Skin epidermis (tissue), 12 donors: ENCODE results near the gene RPLP1.

ENCODE experiments used
- H3K27ac ChIP-seq, 21 experiments: fragments of 200-600 bp; sonication (generic) in 11 of 21; one replicate each; pipeline ENCODE4 v1.5.0; 2020; ENCODE audit warnings: mild to moderate bottlenecking in 3 of 21, inconsistent platforms in 2 of 21, moderate library complexity in 2 of 21
- H3K4me3 ChIP-seq, 7 experiments: fragments of 200-600 bp; sonication (generic) in 2 of 7; one replicate each; pipeline ENCODE4 v1.5.0; 2020; ENCODE audit warnings: inconsistent platforms in 2 of 7, mild to moderate bottlenecking in 2 of 7, moderate library complexity in 1 of 7

The RPLP1 gene

DNA sequence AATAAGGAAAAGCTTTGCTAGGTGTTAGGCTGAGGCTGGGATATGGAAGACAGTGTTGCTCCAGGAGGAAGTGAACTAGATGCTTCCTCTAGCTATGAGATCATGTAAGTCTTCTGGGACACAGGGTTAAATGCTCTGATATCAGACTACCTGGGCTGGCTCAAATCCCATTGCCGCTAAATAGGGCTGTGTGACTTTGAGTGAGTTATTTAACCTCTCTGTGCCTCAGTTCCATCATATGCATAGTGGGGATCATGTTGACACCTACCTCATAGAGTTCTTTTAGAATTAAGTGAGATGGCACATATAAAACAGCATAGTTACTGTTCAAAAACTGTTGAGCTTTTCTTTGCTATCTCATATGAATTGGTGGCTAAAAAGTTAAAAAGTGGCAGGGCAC, 12.6 kb downstream of the RPLP1 start:
- Histone ChIP-seq H3K4me3 (no peak overlapping the region), H3K27ac (no peak overlapping the region)

GRCh38 chr15:69466733-69467132, 14.1 kb downstream of the RPLP1 start:
- Histone ChIP-seq H3K27ac (no peak overlapping the region), H3K4me3 (no peak overlapping the region)

- H3K27ac ChIP-seq, result peak overlapping the region in 9 of 21 experiments; percentile 13 to 79 (median 39)
- no peak overlapping the region for H3K4me3 ChIP-seq
Measured at GRCh38 chr15:69467636-69468035, 15.0 kb downstream of the RPLP1 start.

GRCh38 chr15:69468241-69469121, 15.9 kb downstream of the RPLP1 start:
- Histone ChIP-seq H3K4me3 (no peak overlapping the region), H3K27ac (peak overlapping the region in 14 of 21 experiments; percentile 2 to 79 (median 60))

DNA sequence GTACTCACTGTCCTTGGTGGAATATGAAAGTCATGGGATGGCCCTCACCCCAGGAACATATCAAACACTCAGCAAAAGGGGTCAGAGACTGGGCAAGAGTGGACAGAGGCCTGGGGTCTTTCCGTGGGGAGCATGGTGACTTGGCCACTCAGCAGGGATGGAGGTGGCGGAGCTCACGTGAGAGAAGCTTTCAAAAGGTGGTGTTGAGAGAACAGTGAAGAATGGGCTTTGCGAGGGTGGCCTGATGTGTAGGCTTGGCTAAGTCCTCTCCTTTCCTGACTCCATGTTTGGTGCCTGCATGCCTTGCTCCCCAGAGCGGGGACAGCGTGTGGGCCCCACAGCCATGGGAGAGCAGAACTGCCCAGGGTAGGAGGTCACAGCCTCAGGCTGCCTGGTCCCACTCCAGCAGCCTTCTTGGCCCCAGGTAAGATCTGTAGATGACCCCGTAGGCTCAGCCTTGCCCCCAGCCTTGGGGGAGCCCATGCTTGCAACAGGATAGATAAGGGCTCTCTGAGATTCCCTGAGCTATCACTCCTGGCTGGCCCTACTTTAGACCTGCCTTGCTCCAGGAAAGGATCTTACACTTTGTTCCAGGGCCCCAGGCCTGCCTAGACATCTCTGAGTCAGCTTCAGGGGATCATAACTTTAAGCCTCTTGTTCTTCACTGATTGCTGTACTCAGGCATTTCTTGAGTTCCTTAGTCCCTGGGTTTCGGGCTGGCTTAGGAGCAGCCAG, 17.0 kb downstream of the RPLP1 start:
- Histone ChIP-seq H3K4me3 (no peak overlapping the region), H3K27ac (peak overlapping the region in 9 of 21 experiments; percentile 0 to 79 (median 67))

- H3K27ac ChIP-seq, result no peak overlapping the region
- H3K4me3 ChIP-seq, result no peak overlapping the region
Measured at GRCh38 chr15:69472046-69472445, 19.4 kb downstream of the RPLP1 start.

- H3K4me3 ChIP-seq, result no peak overlapping the region
- no peak overlapping the region for H3K27ac ChIP-seq
Measured at GRCh38 chr15:69472562-69472961, 19.9 kb downstream of the RPLP1 start.

- no peak overlapping the region for H3K27ac ChIP-seq
- no peak overlapping the region for H3K4me3 ChIP-seq
Measured at GRCh38 chr15:69474291-69474690, 21.7 kb downstream of the RPLP1 start.

GRCh38 chr15:69474846-69475455, 22.3 kb downstream of the RPLP1 start:
- no peak overlapping the region for H3K4me3 ChIP-seq
- H3K27ac ChIP-seq, result no peak overlapping the region

DNA sequence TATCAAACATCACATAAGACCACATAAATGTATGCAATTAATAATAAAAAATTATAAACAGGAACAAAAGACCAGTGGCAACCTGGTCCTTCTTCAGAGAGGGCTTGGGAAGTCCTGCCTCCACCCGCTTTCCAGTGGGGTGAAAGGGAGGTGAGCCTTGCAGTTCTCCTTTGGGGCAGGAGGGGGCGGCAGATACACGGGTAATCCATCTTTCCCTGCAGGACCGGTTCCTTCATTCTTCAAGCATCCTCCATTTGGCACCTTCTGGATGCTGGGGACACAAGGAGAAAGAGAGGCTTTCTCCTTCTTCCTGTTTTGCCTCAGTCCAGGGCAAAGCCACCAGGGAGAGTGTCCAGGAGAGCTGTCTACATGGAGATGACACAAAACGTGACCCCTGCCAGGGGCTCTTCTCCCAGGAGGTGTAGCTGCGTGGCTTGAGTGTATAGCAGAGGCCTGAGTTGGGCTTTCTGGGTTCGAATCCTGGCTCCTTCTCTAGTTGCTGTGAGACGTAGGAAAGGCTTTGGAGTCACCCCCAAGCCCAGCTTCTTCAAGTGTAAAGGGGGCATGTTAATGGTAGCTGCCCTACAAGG, 23.2 kb downstream of the RPLP1 start:
- no peak overlapping the region for H3K27ac ChIP-seq
- H3K4me3 ChIP-seq, result no peak overlapping the region

- H3K4me3 ChIP-seq, result no peak overlapping the region
- no peak overlapping the region for H3K27ac ChIP-seq
Measured at GRCh38 chr15:69476704-69477473, 24.3 kb downstream of the RPLP1 start.

DNA sequence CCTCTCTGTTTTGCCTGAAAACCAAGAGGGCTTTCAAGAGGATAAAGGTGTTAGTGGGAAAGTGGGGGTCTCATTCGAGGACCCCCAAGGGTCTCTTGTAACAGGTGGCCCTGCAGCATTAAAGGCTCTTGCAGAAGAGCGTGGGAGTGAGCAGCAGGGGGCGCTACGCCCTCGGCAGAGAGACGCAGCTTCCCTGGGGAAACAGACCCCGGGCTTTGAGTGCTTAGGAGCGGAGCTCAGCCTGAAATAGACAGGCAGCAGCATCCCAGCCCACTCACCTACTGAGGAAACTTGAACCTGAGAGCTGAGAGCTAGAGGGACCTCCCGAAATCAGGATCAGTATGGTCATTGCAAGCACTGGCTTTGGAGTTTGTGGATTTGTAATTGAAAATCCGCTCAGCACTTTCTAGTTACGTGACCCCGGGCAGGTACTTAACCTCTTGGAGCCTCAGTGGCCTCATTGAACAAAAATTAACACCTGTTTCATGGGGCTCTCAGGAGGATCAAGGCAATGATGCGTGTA, 25.7 kb downstream of the RPLP1 start:
- Histone ChIP-seq H3K27ac (no peak overlapping the region), H3K4me3 (no peak overlapping the region)

- H3K27ac ChIP-seq, result no peak overlapping the region
- no peak overlapping the region for H3K4me3 ChIP-seq
Measured at GRCh38 chr15:69479081-69479480, 26.5 kb downstream of the RPLP1 start.

DNA sequence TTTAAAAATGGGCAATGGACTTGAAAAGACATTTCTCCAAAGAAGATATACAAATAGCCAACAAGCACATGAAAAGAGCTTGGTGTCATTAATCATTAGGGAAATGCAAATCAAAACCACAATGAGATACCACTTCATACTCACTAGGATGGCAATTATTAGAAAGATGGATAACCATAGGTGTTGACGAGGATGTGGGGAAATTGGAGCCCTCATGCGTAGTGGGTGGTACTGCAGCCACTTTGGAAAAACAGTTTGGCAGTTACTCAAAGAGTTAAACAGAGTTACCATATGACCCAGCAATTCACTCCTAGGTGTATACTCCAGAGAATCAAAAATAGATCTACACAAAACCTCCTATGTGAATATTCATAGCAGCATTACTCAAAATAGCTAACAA, 27.4 kb downstream of the RPLP1 start:
- Histone ChIP-seq H3K27ac (no peak overlapping the region), H3K4me3 (no peak overlapping the region)

DNA sequence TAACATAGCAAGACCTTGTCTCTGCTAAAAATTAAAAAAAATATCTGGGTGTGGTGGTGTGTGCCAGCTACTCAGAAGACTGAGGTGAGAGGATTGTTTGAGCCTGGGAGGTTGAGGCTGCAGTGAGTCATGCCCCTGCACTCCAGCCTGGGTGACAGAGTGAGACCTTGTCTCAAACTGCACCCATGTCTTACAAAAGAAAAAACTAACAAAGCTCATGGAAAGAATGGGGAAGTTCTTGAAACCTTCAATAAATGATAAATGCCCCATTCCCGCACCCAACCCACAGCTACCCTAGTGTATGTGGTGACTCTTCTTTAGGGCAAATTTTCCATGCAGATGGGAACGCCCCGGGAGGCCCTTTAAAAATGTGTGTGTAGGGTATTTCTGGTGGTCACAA, 28.3 kb downstream of the RPLP1 start:
- Histone ChIP-seq H3K4me3 (no peak overlapping the region), H3K27ac (no peak overlapping the region)

GRCh38 chr15:69482686-69483256, 30.2 kb downstream of the RPLP1 start:
- no peak overlapping the region for H3K4me3 ChIP-seq
- H3K27ac ChIP-seq, result no peak overlapping the region

- Histone ChIP-seq H3K27ac (no peak overlapping the region), H3K4me3 (no peak overlapping the region)
Measured at GRCh38 chr15:69484837-69485236, 32.2 kb downstream of the RPLP1 start.

DNA sequence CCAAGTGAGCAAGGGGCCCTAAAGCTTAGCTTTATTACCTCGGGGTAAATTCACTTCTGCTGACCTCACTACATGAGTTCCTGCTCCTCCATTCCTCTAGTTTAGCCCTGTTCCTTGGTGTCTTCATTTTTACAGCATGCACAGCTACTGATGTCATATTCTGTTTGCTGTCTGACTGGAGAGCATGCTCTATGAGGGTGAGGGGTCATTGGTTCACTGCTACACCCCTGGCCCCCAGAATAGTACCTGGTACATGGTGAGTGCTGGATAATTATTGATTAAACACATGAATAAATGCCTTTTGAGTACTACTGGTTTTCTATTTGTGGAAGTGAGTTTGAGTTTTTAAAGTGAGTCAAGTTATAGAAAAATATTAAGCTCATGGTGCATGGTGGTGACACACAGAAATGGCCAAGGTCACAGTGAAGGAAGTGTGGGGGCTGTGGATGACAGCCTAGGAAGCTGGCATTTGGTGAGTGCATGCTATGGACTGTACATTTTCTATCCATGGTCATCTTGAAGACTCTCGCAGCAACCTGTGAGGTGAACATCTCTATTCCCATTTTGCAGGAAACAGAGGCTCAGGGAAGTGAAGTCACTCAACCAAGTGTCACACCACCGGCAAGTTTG, 34.0 kb downstream of the RPLP1 start:
- no peak overlapping the region for H3K4me3 ChIP-seq
- H3K27ac ChIP-seq, result no peak overlapping the region
